HG02884 (cell line): Measurements from ENCODE around the gene CPNE9.

Experiments
- ATAC-seq: cut with Tn5 transposase; IDR thresholded peaks from one replicate; pipeline ENCODE4 v1.9.1; 2021; ENCODE audit warnings: mild to moderate bottlenecking, moderate library complexity; ENCODE audit not compliant: unreplicated experiment

CPNE9 gene

GRCh38 chr3:9715764-9716437 lies 12.3 kb downstream of the CPNE9 start:
- no peak for ATAC-seq

- ATAC-seq = no peak
These were observed 13.3 kb downstream of the CPNE9 start for GRCh38 chr3:9716801-9717555.

- ATAC-seq = no peak
These were observed 13.9 kb downstream of the CPNE9 start for GRCh38 chr3:9717563-9717962.

GRCh38 chr3:9718118-9718517 lies 14.5 kb downstream of the CPNE9 start:
- no peak for ATAC-seq

- ATAC-seq = no peak
These were observed 17.5 kb downstream of the CPNE9 start for GRCh38 chr3:9721015-9721699.

GRCh38 chr3:9721700-9722060 lies 18.0 kb downstream of the CPNE9 start:
- no peak for ATAC-seq

- no peak for ATAC-seq
These were observed 22.3 kb downstream of the CPNE9 start for GRCh38 chr3:9725775-9726515.

GRCh38 chr3:9727041-9727595 lies 23.5 kb downstream of the CPNE9 start:
- ATAC-seq = no peak

- ATAC-seq = no peak
These were observed 24.1 kb downstream of the CPNE9 start for GRCh38 chr3:9727743-9728142.

GRCh38 chr3:9729419-9729818 lies 25.8 kb downstream of the CPNE9 start:
- no peak for ATAC-seq

- ATAC-seq = peak; percentile 32
These were observed 27.1 kb downstream of the CPNE9 start for GRCh38 chr3:9730657-9731205.

- peak; percentile 91 for ATAC-seq
These were observed 27.8 kb downstream of the CPNE9 start, which contains the start of gene BRPF1 for GRCh38 chr3:9731206-9732079. BRPF1 (plus strand) TSS chr3:9731735; CDS start chr3:9734141, 2,406 bp downstream.

- no peak for ATAC-seq
These were observed 28.6 kb downstream of the CPNE9 start for GRCh38 chr3:9732080-9732739.

- ATAC-seq = no peak
These were observed 29.1 kb downstream of the CPNE9 start for GRCh38 chr3:9732740-9733115.

- no peak for ATAC-seq
These were observed 33.2 kb downstream of the CPNE9 start for GRCh38 chr3:9736831-9737230.

- ATAC-seq = no peak
These were observed 35.5 kb downstream of the CPNE9 start for GRCh38 chr3:9739181-9739580.

- ATAC-seq = no peak
These were observed 38.9 kb downstream of the CPNE9 start for GRCh38 chr3:9742560-9742959.

- no peak for ATAC-seq
These were observed 39.9 kb downstream of the CPNE9 start for GRCh38 chr3:9743548-9743947.

GRCh38 chr3:9744162-9744561 lies 40.5 kb downstream of the CPNE9 start:
- no peak for ATAC-seq
